Neural crest cell (in vitro differentiated cells): ENCODE results near the gene OSBPL10. TPM values are rescaled to one million over a fixed set of nuclear protein-coding genes. Genes with fewer than 3 reads are reported as not detected.

Source experiments
- DNase-seq: peaks from one replicate; pipeline ENCODE4 v3.0.0; 2021; ENCODE audit warnings: low read depth, mixed read lengths, low spot score
- H3K27ac Mint-ChIP-seq: one replicate; pipeline ENCODE4 v1.8.0; 2021; ENCODE audit warnings: mild to moderate bottlenecking, mixed read lengths; ENCODE audit not compliant: unreplicated experiment
- H3K27me3 Mint-ChIP-seq: 2 replicates; pipeline ENCODE4 v1.8.0; 2021; ENCODE audit warnings: low read depth, mild to moderate bottlenecking, mixed read lengths
- H3K36me3 Mint-ChIP-seq: 2 replicates; pipeline ENCODE4 v1.8.0; 2021; ENCODE audit warnings: low read depth, mild to moderate bottlenecking, mixed read lengths
- H3K4me1 Mint-ChIP-seq: 2 replicates; pipeline ENCODE4 v1.8.0; 2021; ENCODE audit warnings: mixed read lengths
- H3K4me3 Mint-ChIP-seq: one replicate; pipeline ENCODE4 v1.8.0; 2021; ENCODE audit warnings: mild to moderate bottlenecking, mixed read lengths
- H3K9me3 Mint-ChIP-seq: 2 replicates; pipeline ENCODE4 v1.8.0; 2021; ENCODE audit warnings: mixed read lengths
- total RNA-seq: library from RNA; stranded (reverse); gene quantifications from 2 replicates; pipeline ENCODE4 v1.2.1, GENCODE V29; 2021
- TF ChIP-seq, protein P1 (sequence below): fragments of 200-600 bp; sonication (generic); conservative IDR thresholded peaks from 2 replicates; pipeline ENCODE4 v1.5.0; 2021; ENCODE audit warnings: antibody characterized with exemption, mild to moderate bottlenecking

The OSBPL10 gene
- total RNA-seq, 1 donor from 2014 or later = 18.7 TPM

DNA sequence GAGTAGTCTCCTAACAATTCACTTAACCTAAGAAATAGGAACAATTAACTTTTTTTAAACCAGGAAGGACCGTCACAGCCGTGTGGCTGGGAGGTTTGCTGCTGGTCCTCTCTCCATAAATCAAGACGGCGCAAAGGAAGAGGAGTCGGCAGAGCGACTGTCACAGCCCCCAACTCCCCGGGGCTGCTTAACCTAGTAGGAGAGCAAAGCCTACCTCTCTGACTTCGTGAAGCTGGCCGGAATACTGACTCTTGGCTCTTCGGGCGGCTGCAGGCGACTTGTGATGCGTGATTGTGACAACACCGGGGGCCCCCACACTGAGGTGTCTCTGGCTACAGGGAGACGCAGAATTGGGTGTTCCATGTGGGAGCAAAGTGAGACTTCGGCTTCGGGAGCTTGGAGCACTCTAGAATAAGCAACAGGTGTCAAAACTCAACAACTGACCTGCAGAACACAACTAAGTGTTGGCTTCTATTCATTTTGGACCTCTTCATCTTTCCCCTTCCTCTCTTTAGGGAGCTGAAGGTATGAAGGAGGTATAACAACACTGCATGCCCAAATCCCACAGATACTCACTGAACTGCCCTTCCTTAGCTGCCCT is 151.1 kb downstream of the OSBPL10 start:
- Mint-ChIP-seq H3K36me3 (no peaks in the 10 kb centered on the region), H3K4me3 (no peak overlapping the region), H3K27ac (no peak overlapping the region), H3K9me3 (no peaks in the 10 kb centered on the region), H3K4me1 (no peaks in the 10 kb centered on the region), H3K27me3 (no peaks in the 10 kb centered on the region)
- TF ChIP-seq, protein P1, sequence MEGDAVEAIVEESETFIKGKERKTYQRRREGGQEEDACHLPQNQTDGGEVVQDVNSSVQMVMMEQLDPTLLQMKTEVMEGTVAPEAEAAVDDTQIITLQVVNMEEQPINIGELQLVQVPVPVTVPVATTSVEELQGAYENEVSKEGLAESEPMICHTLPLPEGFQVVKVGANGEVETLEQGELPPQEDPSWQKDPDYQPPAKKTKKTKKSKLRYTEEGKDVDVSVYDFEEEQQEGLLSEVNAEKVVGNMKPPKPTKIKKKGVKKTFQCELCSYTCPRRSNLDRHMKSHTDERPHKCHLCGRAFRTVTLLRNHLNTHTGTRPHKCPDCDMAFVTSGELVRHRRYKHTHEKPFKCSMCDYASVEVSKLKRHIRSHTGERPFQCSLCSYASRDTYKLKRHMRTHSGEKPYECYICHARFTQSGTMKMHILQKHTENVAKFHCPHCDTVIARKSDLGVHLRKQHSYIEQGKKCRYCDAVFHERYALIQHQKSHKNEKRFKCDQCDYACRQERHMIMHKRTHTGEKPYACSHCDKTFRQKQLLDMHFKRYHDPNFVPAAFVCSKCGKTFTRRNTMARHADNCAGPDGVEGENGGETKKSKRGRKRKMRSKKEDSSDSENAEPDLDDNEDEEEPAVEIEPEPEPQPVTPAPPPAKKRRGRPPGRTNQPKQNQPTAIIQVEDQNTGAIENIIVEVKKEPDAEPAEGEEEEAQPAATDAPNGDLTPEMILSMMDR = no peak
- DNase-seq = no peak

DNA sequence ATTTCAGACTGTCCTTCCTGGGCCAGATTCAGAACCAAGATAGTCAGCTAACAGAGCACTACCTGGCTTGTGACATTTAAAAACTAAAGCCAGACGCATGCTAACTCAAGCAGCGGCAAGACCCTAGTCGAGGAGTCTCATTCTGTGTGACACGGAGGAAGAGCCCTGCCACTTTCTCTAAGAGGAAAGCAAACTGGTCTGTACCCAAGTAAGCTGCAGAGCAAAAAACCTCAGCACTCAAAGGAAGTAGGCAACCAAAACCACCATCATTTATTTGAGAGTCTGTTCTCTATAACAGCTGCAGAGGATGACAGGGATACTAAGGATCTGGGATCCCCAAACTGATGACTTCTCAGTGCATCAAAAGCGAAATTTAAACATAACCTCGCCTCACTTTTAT is 152.1 kb downstream of the OSBPL10 start:
- Mint-ChIP-seq H3K27ac (no peak overlapping the region), H3K9me3 (no peaks in the 10 kb centered on the region), H3K27me3 (no peaks in the 10 kb centered on the region), H3K4me1 (no peaks in the 10 kb centered on the region), H3K36me3 (no peaks in the 10 kb centered on the region), H3K4me3 (no peak overlapping the region)
- no peak for DNase-seq
- TF ChIP-seq, protein P1 = no peak

DNA sequence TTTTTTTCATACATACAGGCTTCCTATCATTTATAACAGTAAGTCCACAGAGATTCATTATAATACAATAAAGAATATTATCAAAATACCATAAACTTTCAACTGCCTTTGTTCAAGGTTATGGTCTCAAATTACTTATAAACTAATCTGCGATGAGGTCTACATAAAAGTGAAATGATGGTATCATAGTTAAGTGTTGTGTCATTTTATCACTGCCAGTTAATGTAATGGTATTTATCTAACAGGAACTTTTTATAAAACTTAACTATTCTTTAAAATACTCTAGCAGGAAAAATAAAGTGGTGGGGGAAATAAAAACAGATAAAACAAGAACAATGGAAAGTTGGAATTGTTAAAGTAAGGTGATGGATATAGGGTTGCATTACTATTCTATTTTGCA is 153.1 kb downstream of the OSBPL10 start:
- H3K9me3 Mint-ChIP-seq = no peaks in the 10 kb centered on the region
- H3K4me1 Mint-ChIP-seq = no peaks in the 10 kb centered on the region
- no peaks in the 10 kb centered on the region for H3K36me3 Mint-ChIP-seq
- TF ChIP-seq, protein P1 = no peak
- H3K27ac Mint-ChIP-seq = no peak overlapping the region
- no peaks in the 10 kb centered on the region for H3K27me3 Mint-ChIP-seq
- H3K4me3 Mint-ChIP-seq = no peak overlapping the region
- DNase-seq = no peak

DNA sequence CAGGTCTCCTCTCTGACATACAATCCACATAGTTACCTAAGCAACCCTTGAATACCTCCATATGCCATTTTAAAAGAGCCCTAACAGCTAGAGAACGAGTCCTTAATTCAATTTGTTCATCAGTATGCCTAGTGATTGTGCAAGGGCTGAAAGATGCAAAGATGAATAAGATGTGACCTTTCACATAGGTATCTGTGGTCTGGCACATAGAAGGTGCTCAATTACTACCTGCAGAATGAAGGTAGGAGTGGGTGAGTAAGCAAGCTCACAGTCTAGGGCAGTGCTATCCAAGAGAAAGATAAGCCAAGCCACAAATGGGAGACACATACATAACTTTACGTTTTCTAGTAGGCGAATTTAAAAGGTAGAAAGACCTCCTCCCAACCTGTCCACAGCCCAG is 157.9 kb downstream of the OSBPL10 start:
- no peak overlapping the region for H3K27ac Mint-ChIP-seq
- H3K27me3 Mint-ChIP-seq = no peaks in the 10 kb centered on the region
- no peak overlapping the region for H3K4me3 Mint-ChIP-seq
- DNase-seq = no peak
- no peaks in the 10 kb centered on the region for H3K4me1 Mint-ChIP-seq
- H3K9me3 Mint-ChIP-seq = no peaks in the 10 kb centered on the region
- TF ChIP-seq, protein P1 = no peak
- H3K36me3 Mint-ChIP-seq = no peaks in the 10 kb centered on the region

DNA sequence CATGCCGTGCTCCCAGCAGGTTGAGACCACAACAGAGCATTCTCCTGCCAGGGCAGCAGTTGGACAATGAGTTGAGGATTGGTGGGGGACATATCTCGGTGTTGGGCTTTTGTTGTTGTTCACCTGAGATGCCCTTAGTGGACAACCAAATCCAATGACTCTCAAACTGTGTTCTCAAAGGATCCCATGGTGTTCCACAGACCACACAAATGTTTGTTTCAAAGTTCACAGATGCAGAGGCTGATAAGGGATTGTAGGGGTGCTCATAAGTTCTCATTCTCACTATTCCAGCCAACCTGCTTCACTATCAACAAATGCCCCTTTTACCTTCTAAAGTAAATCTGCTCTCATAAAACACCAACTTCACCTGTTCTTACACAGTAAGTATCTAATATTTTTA is 159.9 kb downstream of the OSBPL10 start:
- Mint-ChIP-seq H3K4me1 (no peaks in the 10 kb centered on the region), H3K27ac (no peak overlapping the region), H3K9me3 (no peaks in the 10 kb centered on the region), H3K27me3 (no peaks in the 10 kb centered on the region), H3K4me3 (no peak overlapping the region), H3K36me3 (no peaks in the 10 kb centered on the region)
- no peak for DNase-seq
- TF ChIP-seq, protein P1 = no peak
